G401 (cell line): ENCODE measurements around the gene TLX3. TPM values are rescaled to one million over a fixed set of nuclear protein-coding genes. Genes with fewer than 3 reads are reported as not detected.
"Not testable (repeated sequence)": the region's sequence is repeated elsewhere in the genome, so short reads cannot be mapped to it uniquely, and the experiment has no call there.

Experiments used
- DNase-seq: peaks from one replicate; pipeline ENCODE4 v3.0.0-alpha.2; 2015; ENCODE audit warnings: low spot score
- in situ Hi-C: cut with HindIII; loops from 2 replicates; pipeline ENCODE4 v1.10.0; 2016; ENCODE audit warnings: low sequenced_read_pairs, mixed read lengths
- total RNA-seq: library from RNA; depleted of rRNA; stranded (reverse); fragments of >200 nt; shearing (Covaris generic); gene quantifications from 2 replicates; pipeline ENCODE4 v1.2.3, GENCODE V29; 2014

TLX3 gene
- total RNA-seq, 1 experiment from 2014 or later: not detected

GRCh38 chr5:171317230-171317629 lies 8.2 kb downstream of the TLX3 start:
- DNase-seq: peak; percentile 72
- in situ Hi-C loops: no loop called here

- DNase-seq: no peak
- in situ Hi-C loops: no loop called here
Observed at GRCh38 chr5:171318026-171318425, 9.0 kb downstream of the TLX3 start.

- no peak for DNase-seq
- in situ Hi-C loops: no loop called here
Observed at GRCh38 chr5:171321447-171321846, 12.4 kb downstream of the TLX3 start.

GRCh38 chr5:171322527-171322926 lies 13.5 kb downstream of the TLX3 start:
- in situ Hi-C loops: no loop called here

GRCh38 chr5:171323007-171323406 lies 14.0 kb downstream of the TLX3 start:
- DNase-seq: no peak
- in situ Hi-C loops: no loop called here

More at GRCh38 chr5:171322527-171322926, 13.5 kb downstream of the TLX3 start:
- no peak for DNase-seq

- in situ Hi-C loops: no loop called here
- DNase-seq: no peak
Observed at GRCh38 chr5:171323806-171324632, 15.0 kb downstream of the TLX3 start.

GRCh38 chr5:171330021-171330420 lies 21.0 kb downstream of the TLX3 start:
- DNase-seq: no peak
- in situ Hi-C loops: no loop called here

- in situ Hi-C loops: no loop called here
- no peak for DNase-seq
Observed at GRCh38 chr5:171335616-171336015, 26.6 kb downstream of the TLX3 start.

GRCh38 chr5:171336521-171337209 lies 27.6 kb downstream of the TLX3 start:
- DNase-seq: peak; percentile 88
- in situ Hi-C loops: no loop called here

GRCh38 chr5:171337210-171337569 lies 28.1 kb downstream of the TLX3 start:
- in situ Hi-C loops: no loop called here
- DNase-seq: no peak

- DNase-seq: no peak
- in situ Hi-C loops: no loop called here
Observed at GRCh38 chr5:171340042-171340441, 31.0 kb downstream of the TLX3 start.

- no peak for DNase-seq
- in situ Hi-C loops: no loop called here
Observed at GRCh38 chr5:171340491-171340890, 31.4 kb downstream of the TLX3 start.

- in situ Hi-C loops: no loop called here
- peak; percentile 81 for DNase-seq
Observed at GRCh38 chr5:171342362-171343111, 33.5 kb downstream of the TLX3 start.

GRCh38 chr5:171344936-171345608 lies 36.0 kb downstream of the TLX3 start:
- DNase-seq: no peak

GRCh38 chr5:171351536-171352073 lies 42.6 kb downstream of the TLX3 start:
- no peak for DNase-seq

More at GRCh38 chr5:171344936-171345608, 36.0 kb downstream of the TLX3 start:
- in situ Hi-C loops: no loop called here

GRCh38 chr5:171355302-171355724 lies 46.3 kb downstream of the TLX3 start:
- DNase-seq: no peak
- in situ Hi-C loops: no loop called here

More at GRCh38 chr5:171351536-171352073, 42.6 kb downstream of the TLX3 start:
- in situ Hi-C loops: no loop called here

GRCh38 chr5:171357843-171358242 lies 48.8 kb downstream of the TLX3 start:
- in situ Hi-C loops: no loop called here
- DNase-seq: no peak

GRCh38 chr5:171361151-171361550 lies 52.1 kb downstream of the TLX3 start:
- DNase-seq, in situ Hi-C loops: not testable (repeated sequence)
